ENCODE results near the gene DEPDC7.
"Not testable (repeated sequence)": the region's sequence is repeated elsewhere in the genome, so short reads cannot be mapped to it uniquely, and the experiment has no call there.

Gene DEPDC7

GRCh38 chr11:32968541-32968940 lies 47.1 kb upstream of the DEPDC7 start:
- Histone ChIP-seq H3K27ac (ENCODE audit: extremely low read depth, low read depth, low read length) (no peak overlapping the region), H3K36me3 (ENCODE audit: control insufficient read depth in 2 of 2, insufficient read depth in 1 of 2, low read length in 2 of 2) (peaks cover 0 to 37% of the 10 kb centered on the region in 2 experiments), H3K9me3 (ENCODE audit: control insufficient read depth, insufficient read depth, low read depth, low read length) (no peaks in the 10 kb centered on the region), H3K4me3 (ENCODE audit: low read depth, low read length) (no peak overlapping the region), H3K4me1 (ENCODE audit: control insufficient read depth, insufficient read depth, low read length) (no peaks in the 10 kb centered on the region)
- CTCF ChIA-PET: interaction anchor here (0.5 to 2.1 kb wide), 4 partner anchors 78 to 218 kb away, joined by 3 to 9 read pairs (median 3); no protein-coding TSS in a partner anchor
- TF ChIP-seq ZIC2 (tag by site-specific recombination; IDR thresholded peaks at IDR 0.05) (no peak), ZBTB10 (tag by site-specific recombination; IDR thresholded peaks at IDR 0.05) (no peak), REST (tag by site-specific recombination; IDR thresholded peaks at IDR 0.05) (no peak), ZNF10 (tag by site-specific recombination; IDR thresholded peaks at IDR 0.05) (no peak), ZNF664 (tag by site-specific recombination; IDR thresholded peaks at IDR 0.05) (no peak), ZNF548 (tag by site-specific recombination; IDR thresholded peaks at IDR 0.05) (no peak), MEIS1 (CRISPR knock-in tag; IDR thresholded peaks at IDR 0.05; ENCODE audit: borderline replicate concordance) (no peak), MZF1 (tag by site-specific recombination; IDR thresholded peaks at IDR 0.05; ENCODE audit: borderline replicate concordance) (no peak)
- POLR2A ChIA-PET: no interaction called here

GRCh38 chr11:32972233-32972632 lies 43.4 kb upstream of the DEPDC7 start:
- H3K9me3 ChIP-seq (ENCODE audit: control insufficient read depth, insufficient read depth, low read depth, low read length); H3K4me3 ChIP-seq (ENCODE audit: low read depth, low read length); H3K27ac ChIP-seq (ENCODE audit: extremely low read depth, low read depth, low read length); H3K4me1 ChIP-seq (ENCODE audit: control insufficient read depth, insufficient read depth, low read length); CTCF ChIA-PET; POLR2A ChIA-PET: not testable (repeated sequence)
- H3K36me3 ChIP-seq (ENCODE audit: control insufficient read depth in 2 of 2, insufficient read depth in 1 of 2, low read length in 2 of 2): peaks cover 4 to 48% of the 10 kb centered on the region in 2 experiments
- TF ChIP-seq ZNF510 (tag by site-specific recombination; IDR thresholded peaks at IDR 0.05; ENCODE audit: insufficient replicate concordance) (peak; percentile 54), ZNF426 (tag by site-specific recombination; IDR thresholded peaks at IDR 0.05) (peak; percentile 83), ZNF433 (tag by site-specific recombination; IDR thresholded peaks at IDR 0.05; ENCODE audit: low read depth) (0 out of 2 replicates have a peak, but pooled peaks have one; percentile 11), ZNF629 (tag by site-specific recombination; IDR thresholded peaks at IDR 0.05) (peak; percentile 42), ZNF266 (tag by site-specific recombination; IDR thresholded peaks at IDR 0.05; ENCODE audit: low read depth) (peak; percentile 39; the same call in 1 of the 2 replicates), ZNF664 (tag by site-specific recombination; IDR thresholded peaks at IDR 0.05) (0 out of 2 replicates have a peak, but pooled peaks have one; percentile 39), ZBTB11 (tag by site-specific recombination; conservative IDR thresholded peaks at IDR 0.05; ENCODE audit: low read depth) (peak; percentile 67), ZNF560 (tag by site-specific recombination; IDR thresholded peaks at IDR 0.05; ENCODE audit: borderline replicate concordance) (peak; percentile 57; the same call in 1 of the 2 replicates), ZNF140 (tag by site-specific recombination; IDR thresholded peaks at IDR 0.05) (peak; percentile 15; the same call in 1 of the 2 replicates), ZNF623 (tag by site-specific recombination; IDR thresholded peaks at IDR 0.05) (peak; percentile 68), ZNF354C (tag by site-specific recombination; IDR thresholded peaks at IDR 0.05; ENCODE audit: borderline replicate concordance, low read depth) (peak; percentile 46; the same call in 1 of the 2 replicates), ZBTB8A (tag by site-specific recombination; IDR thresholded peaks at IDR 0.05) (peak; percentile 72), ZFP37 (tag by site-specific recombination; IDR thresholded peaks at IDR 0.05) (0 out of 2 replicates have a peak, but pooled peaks have one; percentile 35), ZNF394 (tag by site-specific recombination; IDR thresholded peaks at IDR 0.05; ENCODE audit: borderline replicate concordance) (peak; percentile 90), ZNF555 (tag by site-specific recombination; conservative IDR thresholded peaks at IDR 0.05) (peak; percentile 76), ZNF404 (tag by site-specific recombination; IDR thresholded peaks at IDR 0.05) (0 out of 2 replicates have a peak, but pooled peaks have one; percentile 17)
